K562 (cell line): ENCODE data around the gene ARL4C. TPM values are rescaled to one million over a fixed set of nuclear protein-coding genes. Genes with fewer than 3 reads are reported as not detected.

Experiments
- ATAC-seq: fragments of 200-7000 bp; cut with Tn5 transposase; 3 replicates; pipeline ENCODE4 v1.9.1; 2020; ENCODE audit warnings: moderate library complexity
- BruUV-seq: library from RNA; stranded (reverse); fragments of 400-500 nt; replicated peaks from 2 replicates; lab custom pipeline; 2021; lab: Mats Ljungman, UMichigan
- CTCF ChIA-PET: fragments of 300-600 bp; formaldehyde crosslinking; extraction: SDS; loops from one replicate; lab custom pipeline; 2021; ENCODE audit warnings: low intra/inter-chr PET ratio; lab: Yijun Ruan, JAX
- POLR2A ChIA-PET: fragments of 300-600, 350-650 bp; sonication (Branson Sonifier 250); formaldehyde crosslinking; extraction: SDS; loops from one replicate; lab custom pipeline; 2021; ENCODE audit warnings: antibody characterized with exemption, inconsistent platforms; lab: Yijun Ruan, JAX
- DNase-seq, 4 experiments: peaks; one replicate each; pipeline versions ENCODE4 v3.0.0 to v3.0.0-alpha.2; 2011 to 2018; ENCODE audit warnings: low spot score in 3 of 4, mixed read lengths in 3 of 4; ENCODE audit errors: extremely low read depth in 1 of 4
- FAIRE-seq: peaks from 2 replicates; lab custom pipeline; 2011; peaks lifted over from hg19 to GRCh38; lab: Jason Lieb, UNC
- H2AFZ ChIP-seq: 2 replicates; pipeline ENCODE4 v1.6.0; 2011; ENCODE audit warnings: low read depth, low read length, control low read depth, inconsistent platforms
- H3K27ac ChIP-seq: fragments of 200-600 bp; 3 replicates; pipeline ENCODE4 v1.8.0; 2011; ENCODE audit warnings: low read depth, mild to moderate bottlenecking, control low read depth, inconsistent platforms, low read length, moderate library complexity, mixed read lengths; ENCODE audit errors: extremely low read depth
- H3K27me3 ChIP-seq, 2 experiments: fragments of 300-600 bp in 1 of 2; 2 replicates in 1 of 2; 3 replicates in 1 of 2; pipeline versions ENCODE4 v1.6.0 to v1.8.0; 2011; ENCODE audit warnings: inconsistent platforms in 2 of 2, low read length in 2 of 2, mild to moderate bottlenecking in 1 of 2, mixed read lengths in 1 of 2, moderate library complexity in 1 of 2; ENCODE audit not compliant: control insufficient read depth in 2 of 2, insufficient read depth in 2 of 2
- H3K36me3 ChIP-seq: fragments of 300-600 bp; 3 replicates; pipeline ENCODE4 v1.8.0; 2011; ENCODE audit warnings: mild to moderate bottlenecking, low read length, inconsistent platforms; ENCODE audit not compliant: control insufficient read depth, insufficient read depth
- H3K4me1 ChIP-seq, 2 experiments: fragments of 200-600 bp in 1 of 2; replicated peaks in 1 of 2; 2 replicates in 1 of 2; 3 replicates in 1 of 2; pipeline versions ENCODE4 v1.5.1 to v1.8.0; 2011; ENCODE audit warnings: inconsistent platforms in 2 of 2, low read length in 2 of 2, mild to moderate bottlenecking in 1 of 2, mixed read lengths in 1 of 2, moderate library complexity in 1 of 2; ENCODE audit not compliant: control insufficient read depth in 2 of 2, insufficient read depth in 2 of 2
- H3K4me2 ChIP-seq: 2 replicates; pipeline ENCODE4 v1.6.1; 2011; ENCODE audit warnings: low read length, control low read depth, inconsistent platforms, mixed read lengths; ENCODE audit not compliant: insufficient read depth
- H3K4me3 ChIP-seq: fragments of 200-600 bp; sonication (generic), shearing (Covaris generic); 2 replicates; pipeline ENCODE4 v1.5.1; 2016; ENCODE audit warnings: control low read depth, inconsistent platforms
- H3K79me2 ChIP-seq: fragments of 200-600 bp; 3 replicates; pipeline ENCODE4 v1.8.0; 2011; ENCODE audit warnings: low read length, inconsistent platforms; ENCODE audit not compliant: control insufficient read depth, insufficient read depth
- H3K9ac ChIP-seq, 2 experiments: 2 replicates each; pipeline versions ENCODE4 v1.6.0 to v1.6.1; 2011; ENCODE audit warnings: low read depth in 2 of 2, low read length in 2 of 2, control low read depth in 1 of 2, inconsistent platforms in 1 of 2, mild to moderate bottlenecking in 1 of 2, mixed read lengths in 1 of 2; ENCODE audit not compliant: insufficient read depth in 1 of 2
- H3K9me1 ChIP-seq: one replicate; pipeline ENCODE4 v1.6.0; 2011; ENCODE audit warnings: inconsistent platforms, mild to moderate bottlenecking, low read length, moderate library complexity; ENCODE audit not compliant: control insufficient read depth, insufficient read depth
- H3K9me3 ChIP-seq: replicated peaks from 2 replicates; pipeline ENCODE4 v1.5.1; 2011; ENCODE audit warnings: low read depth, low read length, inconsistent platforms; ENCODE audit not compliant: control insufficient read depth, insufficient read depth
- H4K20me1 ChIP-seq: replicated peaks from 2 replicates; pipeline ENCODE4 v1.6.1; 2011; ENCODE audit warnings: low read length, inconsistent platforms, mixed read lengths; ENCODE audit not compliant: control insufficient read depth, insufficient read depth
- ARID2 ChIP-seq: fragments of 450-650 bp; IDR thresholded peaks from 2 replicates; pipeline ENCODE4 v1.6.1; 2017; ENCODE audit warnings: antibody characterized with exemption, mild to moderate bottlenecking
- ETS2 ChIP-seq: IDR thresholded peaks from 2 replicates; pipeline ENCODE4 v1.6.1; 2016; ENCODE audit warnings: borderline replicate concordance, missing genetic modification characterization, mild to moderate bottlenecking, moderate library complexity, missing compliant biosample characterization; ENCODE audit not compliant: poor library complexity, severe bottlenecking
- GTF2F1 ChIP-seq: IDR thresholded peaks from 2 replicates; pipeline ENCODE4 v1.6.1; 2011; ENCODE audit warnings: low read depth, low read length, improper control_type of control experiment
- KDM2B ChIP-seq: fragments of 250-450 bp; sonication (Bioruptor Pico); IDR thresholded peaks from 2 replicates; pipeline ENCODE4 v1.8.0; 2021; ENCODE audit warnings: mild to moderate bottlenecking, moderate library complexity
- KDM4B ChIP-seq, 2 experiments: fragments of 450-650 bp in 1 of 2; sonication (generic) in 1 of 2; IDR thresholded peaks; 2 replicates each; pipeline ENCODE4 v1.6.1; 2016 to 2017; ENCODE audit warnings: borderline replicate concordance in 2 of 2, antibody characterized with exemption in 1 of 2, low read depth in 1 of 2, mild to moderate bottlenecking in 1 of 2
- KLF13 ChIP-seq: fragments of 450-650 bp; IDR thresholded peaks from 2 replicates; pipeline ENCODE4 v1.6.1; 2016; ENCODE audit warnings: missing genetic modification characterization, low read depth, mild to moderate bottlenecking, missing compliant biosample characterization, moderate library complexity, borderline replicate concordance
- NCOA6 ChIP-seq: fragments of 450-650 bp; IDR thresholded peaks from 2 replicates; pipeline ENCODE4 v1.6.1; 2017; ENCODE audit warnings: mild to moderate bottlenecking
- PHB2 ChIP-seq: fragments of 450-650 bp; IDR thresholded peaks from 2 replicates; pipeline ENCODE4 v1.6.1; 2017; ENCODE audit warnings: low read depth
- POLR2G ChIP-seq: fragments of 200-400 bp; formaldehyde crosslinking; IDR thresholded peaks from 2 replicates; pipeline ENCODE4 v1.6.1; 2017; ENCODE audit warnings: low read depth, mild to moderate bottlenecking, antibody characterized with exemption, low read length, moderate library complexity
- POU5F1 ChIP-seq: fragments of 150-350 bp; IDR thresholded peaks from 2 replicates; pipeline ENCODE4 v1.6.1; 2014; ENCODE audit warnings: borderline replicate concordance, low read length, low read depth, mild to moderate bottlenecking; ENCODE audit not compliant: partially characterized antibody
- SOX6 ChIP-seq: fragments of 450-650 bp; IDR thresholded peaks from 2 replicates; pipeline ENCODE4 v1.6.1; 2014; ENCODE audit warnings: mild to moderate bottlenecking
- THRAP3 ChIP-seq: fragments of 450-650 bp; IDR thresholded peaks from 2 replicates; pipeline ENCODE4 v1.6.1; 2016; ENCODE audit warnings: mild to moderate bottlenecking, inconsistent platforms, borderline replicate concordance
- ZFP36 ChIP-seq: fragments of 150-350 bp; IDR thresholded peaks from 2 replicates; pipeline ENCODE4 v1.6.1; 2018; ENCODE audit warnings: low read length, low read depth; ENCODE audit not compliant: partially characterized antibody
- ZNF282 ChIP-seq: sonication (generic); formaldehyde crosslinking; IDR thresholded peaks from 2 replicates; pipeline ENCODE4 v1.8.1; 2023; ENCODE audit warnings: missing genetic modification reagents
- WGBS: fragments of 100-300 bp; shearing (Covaris generic); methylation state at CpG from one replicate; pipeline ENCODE4 v1.1.6; 2016; ENCODE audit warnings: low coverage, mixed read lengths; ENCODE audit not compliant: insufficient coverage; ENCODE audit errors: missing lambda C conversion rate; 5-methylcytosine and 5-hydroxymethylcytosine counted together
- in situ Hi-C: fragments of 300-500 bp; cut with MboI; formaldehyde crosslinking; loops from 4 replicates; pipeline ENCODE4 v1.15.0; 2018; ENCODE audit warnings: inconsistent platforms, mixed read lengths
- intact Hi-C: fragments of 100-400 bp; cut with micrococcal nuclease; formaldehyde crosslinking; loops from 2 replicates; pipeline ENCODE4 v1.14.2; 2022
- polyA plus RNA-seq, 8 experiments: library from polyadenylated mRNA; depleted of rRNA in 4 of 8; stranded (reverse) in 5 of 8; unstranded in 3 of 8; fragments of >200 nt; fragmentation: Nextera tagmentation in 2 of 8; fragmentation: Illumina TruSeq in 1 of 8; extraction: Ambion mirVana in 2 of 8; extraction: Trizol in 1 of 8; gene quantifications; 2 replicates each; pipeline versions ENCODE4 v1.2.1 to v1.2.3, GENCODE V29; 2011 to 2014; ENCODE audit warnings: inconsistent platforms in 1 of 8, missing spikeins in 1 of 8
- total RNA-seq, 7 experiments: library from RNA; depleted of rRNA in 6 of 7; stranded (reverse); fragments of >200 nt in 6 of 7; fragmentation: Illumina TruSeq in 2 of 7; extraction: Trizol in 2 of 7; gene quantifications; 2 replicates each; pipeline versions ENCODE4 v1.2.1 to v1.2.3, GENCODE V29; 2011 to 2021; ENCODE audit warnings: low replicate concordance in 1 of 7
- TF ChIP-seq, protein P1 (sequence below): fragments of 450-650 bp; IDR thresholded peaks from 2 replicates; pipeline ENCODE4 v1.6.1; 2016; ENCODE audit warnings: missing biosample characterization, missing genetic modification characterization
- TF ChIP-seq, protein P2 (sequence below): IDR thresholded peaks from 3 replicates; pipeline ENCODE4 v1.6.1; 2011; ENCODE audit warnings: borderline replicate concordance, mild to moderate bottlenecking, moderate library complexity; ENCODE audit not compliant: insufficient read length; ENCODE audit errors: extremely low read depth

Gene ARL4C
- total and polyA plus RNA-seq, 9 of the 15 experiments (the other 6 are each of a cell fraction or from before 2014, with no cell fraction given): 0.03 to 0.11 (median 0.04) TPM; not detected in 5

DNA sequence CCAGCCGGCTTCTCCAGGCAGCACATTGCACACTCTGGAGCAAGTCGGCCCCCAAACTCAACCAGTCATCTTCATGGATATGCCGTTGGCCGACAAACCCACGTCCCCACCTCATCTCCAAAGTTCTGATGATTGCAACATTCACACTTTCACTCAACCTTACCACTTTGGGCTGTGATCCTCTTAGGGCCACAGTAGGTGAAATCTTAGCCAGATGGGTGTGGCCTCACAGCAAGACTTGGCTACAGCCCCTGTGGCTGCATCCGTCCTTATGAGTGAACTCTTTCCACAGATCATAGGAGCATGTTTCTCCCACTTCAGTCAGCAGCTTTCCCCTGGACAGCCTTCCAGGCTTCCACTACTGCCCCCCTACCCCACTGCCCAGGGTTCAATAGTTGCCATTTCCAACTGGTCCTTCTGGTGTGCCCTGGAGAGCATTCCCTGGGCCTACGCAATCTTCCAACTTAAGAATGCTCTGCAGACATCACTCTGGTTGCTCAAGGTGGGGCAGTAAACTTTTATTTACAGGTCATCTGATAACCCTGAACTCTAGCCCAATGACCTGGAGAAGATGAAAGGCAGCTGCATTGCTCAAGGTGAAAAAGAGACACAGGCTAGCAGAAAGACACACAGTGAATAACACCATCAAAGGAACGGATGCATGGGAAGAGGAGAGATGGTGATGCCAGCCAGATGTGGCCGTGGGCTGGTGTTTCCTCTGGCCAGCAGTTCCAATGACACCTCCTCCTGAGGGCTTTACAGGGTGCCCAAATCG lies 34.5 kb downstream of the ARL4C start:
- no TSS peak for BruUV-seq
- TF ChIP-seq, protein P1, sequence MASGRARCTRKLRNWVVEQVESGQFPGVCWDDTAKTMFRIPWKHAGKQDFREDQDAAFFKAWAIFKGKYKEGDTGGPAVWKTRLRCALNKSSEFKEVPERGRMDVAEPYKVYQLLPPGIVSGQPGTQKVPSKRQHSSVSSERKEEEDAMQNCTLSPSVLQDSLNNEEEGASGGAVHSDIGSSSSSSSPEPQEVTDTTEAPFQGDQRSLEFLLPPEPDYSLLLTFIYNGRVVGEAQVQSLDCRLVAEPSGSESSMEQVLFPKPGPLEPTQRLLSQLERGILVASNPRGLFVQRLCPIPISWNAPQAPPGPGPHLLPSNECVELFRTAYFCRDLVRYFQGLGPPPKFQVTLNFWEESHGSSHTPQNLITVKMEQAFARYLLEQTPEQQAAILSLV (tag): no peak
- no peak for TF ChIP-seq KDM4B (IDR thresholded peaks at IDR 0.05; ENCODE audit: borderline replicate concordance in 2 of 2, low read depth in 1 of 2)
- TF ChIP-seq KDM2B (CRISPR knock-in tag): no peak
- no peak for TF ChIP-seq PHB2
- no peak for TF ChIP-seq POLR2G
- TF ChIP-seq ZFP36: no peak
- TF ChIP-seq SOX6: no peak
- TF ChIP-seq ETS2 (tag): no peak
- TF ChIP-seq, protein P2, sequence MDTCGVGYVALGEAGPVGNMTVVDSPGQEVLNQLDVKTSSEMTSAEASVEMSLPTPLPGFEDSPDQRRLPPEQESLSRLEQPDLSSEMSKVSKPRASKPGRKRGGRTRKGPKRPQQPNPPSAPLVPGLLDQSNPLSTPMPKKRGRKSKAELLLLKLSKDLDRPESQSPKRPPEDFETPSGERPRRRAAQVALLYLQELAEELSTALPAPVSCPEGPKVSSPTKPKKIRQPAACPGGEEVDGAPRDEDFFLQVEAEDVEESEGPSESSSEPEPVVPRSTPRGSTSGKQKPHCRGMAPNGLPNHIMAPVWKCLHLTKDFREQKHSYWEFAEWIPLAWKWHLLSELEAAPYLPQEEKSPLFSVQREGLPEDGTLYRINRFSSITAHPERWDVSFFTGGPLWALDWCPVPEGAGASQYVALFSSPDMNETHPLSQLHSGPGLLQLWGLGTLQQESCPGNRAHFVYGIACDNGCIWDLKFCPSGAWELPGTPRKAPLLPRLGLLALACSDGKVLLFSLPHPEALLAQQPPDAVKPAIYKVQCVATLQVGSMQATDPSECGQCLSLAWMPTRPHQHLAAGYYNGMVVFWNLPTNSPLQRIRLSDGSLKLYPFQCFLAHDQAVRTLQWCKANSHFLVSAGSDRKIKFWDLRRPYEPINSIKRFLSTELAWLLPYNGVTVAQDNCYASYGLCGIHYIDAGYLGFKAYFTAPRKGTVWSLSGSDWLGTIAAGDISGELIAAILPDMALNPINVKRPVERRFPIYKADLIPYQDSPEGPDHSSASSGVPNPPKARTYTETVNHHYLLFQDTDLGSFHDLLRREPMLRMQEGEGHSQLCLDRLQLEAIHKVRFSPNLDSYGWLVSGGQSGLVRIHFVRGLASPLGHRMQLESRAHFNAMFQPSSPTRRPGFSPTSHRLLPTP: no peak
- no peak for TF ChIP-seq ARID2
- no peak for TF ChIP-seq KLF13 (tag)
- no peak for TF ChIP-seq NCOA6
- TF ChIP-seq THRAP3: no peak
- no peak for TF ChIP-seq POU5F1
- no peak for TF ChIP-seq GTF2F1
- no peak for TF ChIP-seq ZNF282 (CRISPR knock-in tag)
- TF ChIP-seq, all 486 proteins: peak for 0
- H3K36me3 ChIP-seq: no peaks in the 10 kb centered on the region
- WGBS: 1% methylated on average over 9 of the region's 10 CpGs
- no peaks in the 10 kb centered on the region for H3K4me1 ChIP-seq
- H3K9me3 ChIP-seq: no peaks in the 10 kb centered on the region
- no peaks in the 10 kb centered on the region for H4K20me1 ChIP-seq
- peaks cover 0 to 12% of the 10 kb centered on the region in 2 experiments; a peak in 2 of 5 replicates for H3K27me3 ChIP-seq
- in situ Hi-C loops (no loop called here), intact Hi-C loops (no loop called here)
- no peak overlapping the region for H3K4me3 ChIP-seq
- no peaks in the 10 kb centered on the region for H3K9me1 ChIP-seq
- FAIRE-seq (no peak), ATAC-seq (no peak), DNase-seq (no peak)
- ChIA-PET CTCF (no interaction called here), POLR2A (no interaction called here)
- H3K79me2 ChIP-seq: no peaks in the 10 kb centered on the region
- no peak overlapping the region for H3K9ac ChIP-seq
- H2AFZ ChIP-seq: no peak overlapping the region
- H3K4me2 ChIP-seq: no peak overlapping the region
- no peak overlapping the region for H3K27ac ChIP-seq
